Activated naive CD4-positive, alpha-beta T cell treated with anti-CD3 and anti-CD28 coated beads, Interleukin-2, amount 50 U/mL, for 72 hours (primary cell): ENCODE data around the gene MYBPH. TPM values are rescaled to one million over a fixed set of nuclear protein-coding genes. Genes with fewer than 3 reads are reported as not detected.
A peak's percentile ranks its signal among the peaks of the same experiment; 100 is the strongest.

ENCODE experiments used
- ATAC-seq, 2 donors: fragments of 150-1000 bp; cut with Tn5 transposase; 2 replicates each; pipeline ENCODE4 v1.10.0; 2021; ENCODE audit warnings: mild to moderate bottlenecking in 2 of 2, moderate library complexity in 2 of 2
- DNase-seq, 2 donors: peaks; one replicate each; pipeline ENCODE4 v3.0.0; 2021 to 2022; ENCODE audit warnings: low spot score in 2 of 2
- H3K27ac Mint-ChIP-seq, 2 donors: one replicate each; pipeline ENCODE4 v1.8.0; 2022; ENCODE audit warnings: mild to moderate bottlenecking in 2 of 2, mixed read lengths in 2 of 2
- H3K36me3 Mint-ChIP-seq, 2 donors: one replicate each; pipeline ENCODE4 v1.8.0; 2022; ENCODE audit warnings: mixed read lengths in 2 of 2
- H3K9me3 Mint-ChIP-seq, 2 donors: one replicate each; pipeline ENCODE4 v1.8.0; 2022; ENCODE audit warnings: mixed read lengths in 2 of 2
- total RNA-seq, 2 donors: library from RNA; stranded (reverse); gene quantifications; one replicate each; pipeline ENCODE4 v1.2.3, GENCODE V29; 2022

The MYBPH gene
- total RNA-seq, 2 donors from 2014 or later, result not detected

DNA sequence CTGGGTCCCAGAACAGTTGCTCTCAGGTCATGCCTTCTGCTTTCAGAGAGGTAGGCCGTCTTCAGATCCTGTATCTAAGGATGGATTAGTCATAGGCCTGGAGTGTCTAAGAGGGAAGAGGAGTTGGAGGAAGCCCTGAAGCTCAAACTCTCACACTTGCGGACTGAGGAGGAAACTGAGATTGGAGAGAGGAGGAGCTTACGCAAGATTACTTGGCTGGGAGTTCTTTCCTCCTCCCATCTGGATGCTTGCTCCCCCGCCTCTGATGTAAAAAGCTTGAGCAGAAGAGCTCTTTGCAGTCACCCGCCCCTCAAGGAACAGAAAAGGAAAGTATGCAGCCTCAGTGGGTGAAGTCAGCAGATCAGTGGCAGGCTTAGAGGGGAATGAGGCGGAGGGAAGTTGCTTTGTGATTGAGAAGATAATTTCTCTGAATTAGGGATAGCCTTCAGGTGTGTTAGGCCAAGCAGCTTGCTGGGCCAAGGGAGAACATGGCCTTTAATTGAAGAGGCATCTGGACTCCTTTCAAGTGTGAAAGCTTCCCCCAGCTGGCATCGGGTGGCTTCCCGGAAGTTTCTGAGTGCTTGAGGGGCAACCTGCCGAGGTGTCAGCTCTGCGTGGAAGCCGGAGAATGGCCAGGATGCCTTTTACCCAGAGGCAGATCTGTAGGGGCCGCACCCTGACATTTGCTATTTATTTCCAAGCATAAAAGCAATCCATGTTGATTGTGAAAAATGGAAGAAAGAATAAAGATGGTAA, 41.5 kb downstream of the MYBPH start:
- no peak for ATAC-seq
- Mint-ChIP-seq H3K9me3 (no peaks in the 10 kb centered on the region), H3K36me3 (no peaks in the 10 kb centered on the region), H3K27ac (no peak overlapping the region)
- peak in 1 of 2 donors; percentile 48 for DNase-seq

DNA sequence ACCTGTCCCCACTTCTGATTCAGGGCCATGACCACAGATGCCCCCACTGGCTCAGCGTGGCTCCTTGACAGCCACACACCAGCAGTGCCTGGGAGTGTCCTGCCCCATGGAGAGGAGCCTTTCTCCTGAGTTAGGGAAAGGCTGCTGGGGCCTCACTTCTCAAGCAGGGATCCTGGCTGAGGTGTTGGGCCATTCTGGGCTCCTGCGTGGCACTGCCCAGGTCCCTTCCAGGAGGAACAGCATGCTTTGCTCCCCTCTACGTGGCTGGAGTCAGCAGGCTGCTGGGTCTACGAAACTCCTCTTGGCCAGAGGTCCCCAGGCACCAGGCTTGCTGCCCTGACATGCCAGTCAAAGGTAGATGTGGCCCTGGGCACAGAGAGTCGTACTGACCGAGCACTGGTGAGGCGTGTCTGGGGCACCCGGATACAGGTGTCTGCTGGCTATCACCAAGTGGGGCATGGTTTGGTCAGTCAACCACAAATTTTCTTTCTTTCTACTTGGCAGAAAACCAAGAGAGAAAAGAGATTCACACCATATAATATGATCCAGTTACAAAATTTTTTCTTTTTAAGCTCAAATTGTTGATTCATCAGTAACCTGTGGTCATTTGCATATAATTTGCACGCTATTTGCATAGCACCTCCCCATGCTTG, 44.0 kb downstream of the MYBPH start:
- no peaks in the 10 kb centered on the region for H3K9me3 Mint-ChIP-seq
- no peak overlapping the region for H3K27ac Mint-ChIP-seq
- peak in 1 of 2 donors; percentile 9 for DNase-seq
- ATAC-seq, result no peak
- no peaks in the 10 kb centered on the region for H3K36me3 Mint-ChIP-seq

DNA sequence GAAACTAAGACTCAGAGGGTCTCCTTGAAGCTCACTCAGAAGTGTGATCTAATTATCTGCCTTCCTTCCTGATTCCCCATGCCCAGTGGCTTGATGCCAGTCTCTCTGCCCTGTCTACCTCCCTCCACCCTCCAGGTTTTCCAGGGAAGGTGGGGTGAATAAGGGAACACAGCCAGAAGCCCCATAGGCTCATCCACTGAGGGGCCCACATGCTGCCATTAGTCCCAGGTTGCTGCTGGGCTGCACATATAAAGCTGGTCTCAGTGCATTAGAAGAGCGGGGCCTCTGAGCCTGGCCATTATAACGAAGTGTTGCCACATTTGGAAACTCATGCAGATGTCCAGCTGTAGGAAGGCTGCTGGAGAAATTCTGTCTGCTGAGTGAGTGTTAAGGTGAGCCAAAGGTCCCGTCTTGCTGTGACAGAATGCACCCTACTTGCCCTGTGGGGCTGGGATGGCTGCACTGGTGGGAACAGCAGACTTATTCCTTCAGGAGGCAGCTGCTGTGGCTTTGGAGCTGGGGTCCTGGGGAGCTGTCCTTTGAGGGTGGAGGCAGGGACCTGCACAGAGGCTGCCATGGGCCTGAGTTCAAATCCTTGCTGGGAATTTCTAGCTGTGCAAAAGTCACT, 45.2 kb downstream of the MYBPH start:
- no peaks in the 10 kb centered on the region for H3K36me3 Mint-ChIP-seq
- peak in 1 of 2 donors; percentile 35 for DNase-seq
- no peak for ATAC-seq
- no peak overlapping the region for H3K27ac Mint-ChIP-seq
- no peaks in the 10 kb centered on the region for H3K9me3 Mint-ChIP-seq

GRCh38 chr1:203129501-203130231, 46.0 kb downstream of the MYBPH start:
- DNase-seq (peak in 1 of 2 donors; percentile 25), ATAC-seq (no peak)
- Mint-ChIP-seq H3K27ac (no peak overlapping the region), H3K36me3 (no peaks in the 10 kb centered on the region), H3K9me3 (no peaks in the 10 kb centered on the region)

DNA sequence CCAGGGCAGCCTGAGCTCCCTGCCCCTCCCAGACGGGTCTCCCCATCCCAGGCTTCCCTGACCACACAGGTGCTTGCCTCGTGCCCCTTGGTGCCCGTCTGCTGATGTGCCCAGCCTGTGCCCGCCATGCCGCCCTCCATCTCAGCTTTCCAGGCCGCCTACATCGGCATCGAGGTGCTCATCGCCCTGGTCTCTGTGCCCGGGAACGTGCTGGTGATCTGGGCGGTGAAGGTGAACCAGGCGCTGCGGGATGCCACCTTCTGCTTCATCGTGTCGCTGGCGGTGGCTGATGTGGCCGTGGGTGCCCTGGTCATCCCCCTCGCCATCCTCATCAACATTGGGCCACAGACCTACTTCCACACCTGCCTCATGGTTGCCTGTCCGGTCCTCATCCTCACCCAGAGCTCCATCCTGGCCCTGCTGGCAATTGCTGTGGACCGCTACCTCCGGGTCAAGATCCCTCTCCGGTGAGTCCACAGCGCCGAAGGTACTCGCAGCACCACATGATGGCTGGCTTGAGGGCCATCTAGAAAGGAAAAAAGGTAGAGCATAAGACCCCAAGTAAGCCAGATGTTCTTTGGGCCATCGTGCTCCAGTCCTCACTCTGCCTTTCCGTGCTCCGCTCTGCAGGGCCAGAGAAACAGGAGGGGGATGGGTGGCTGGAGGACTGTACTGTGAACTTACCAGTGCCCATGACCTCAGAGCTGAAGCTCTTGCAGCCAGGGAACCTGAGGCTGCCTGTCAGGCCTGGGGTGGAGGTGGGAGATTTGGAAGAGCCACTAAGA, 46.7 kb downstream of the MYBPH start:
- no peak for ATAC-seq
- Mint-ChIP-seq H3K36me3 (no peaks in the 10 kb centered on the region), H3K27ac (no peak overlapping the region), H3K9me3 (no peaks in the 10 kb centered on the region)
- DNase-seq, result peak in 1 of 2 donors; percentile 45

DNA sequence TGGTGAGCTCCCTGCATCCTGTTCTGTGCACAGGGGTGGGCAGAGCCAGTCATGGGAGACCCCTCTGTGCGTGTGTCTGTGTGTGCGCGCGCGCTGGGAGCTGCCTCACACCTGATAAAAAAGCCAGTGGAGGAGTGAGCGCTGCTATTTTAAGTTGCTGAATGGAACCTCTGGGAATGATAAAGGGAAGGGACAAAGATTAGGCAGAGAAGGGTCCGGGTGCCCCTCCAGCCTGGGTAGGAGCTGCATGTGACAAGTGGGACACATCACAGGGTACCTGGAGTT, 47.3 kb downstream of the MYBPH start:
- no peak for ATAC-seq
- Mint-ChIP-seq H3K36me3 (no peaks in the 10 kb centered on the region), H3K27ac (no peak overlapping the region), H3K9me3 (no peaks in the 10 kb centered on the region)
- DNase-seq, result peak in 1 of 2 donors; percentile 4

- Mint-ChIP-seq H3K27ac (no peak within 1 kb of the TSS), H3K9me3 (no peaks in the 10 kb centered on the region), H3K36me3 (no peaks in the 10 kb centered on the region)
- ATAC-seq, result peak in 1 of 2 donors; percentile 65
- peak in 1 of 2 donors; percentile 34 for DNase-seq
Measured at GRCh38 chr1:203127666-203128430, 47.8 kb downstream of the MYBPH start, which contains the start of gene ADORA1. TSS of gene ADORA1 (plus strand) at chr1:203127726. CDS start at chr1:203128842, 1,116 bp downstream.

- H3K36me3 Mint-ChIP-seq, result no peaks in the 10 kb centered on the region
- DNase-seq, result peak in 1 of 2 donors; percentile 3
- H3K9me3 Mint-ChIP-seq, result no peaks in the 10 kb centered on the region
- no peak overlapping the region for H3K27ac Mint-ChIP-seq
- no peak for ATAC-seq
Measured at GRCh38 chr1:203126866-203127665, 48.6 kb downstream of the MYBPH start.

DNA sequence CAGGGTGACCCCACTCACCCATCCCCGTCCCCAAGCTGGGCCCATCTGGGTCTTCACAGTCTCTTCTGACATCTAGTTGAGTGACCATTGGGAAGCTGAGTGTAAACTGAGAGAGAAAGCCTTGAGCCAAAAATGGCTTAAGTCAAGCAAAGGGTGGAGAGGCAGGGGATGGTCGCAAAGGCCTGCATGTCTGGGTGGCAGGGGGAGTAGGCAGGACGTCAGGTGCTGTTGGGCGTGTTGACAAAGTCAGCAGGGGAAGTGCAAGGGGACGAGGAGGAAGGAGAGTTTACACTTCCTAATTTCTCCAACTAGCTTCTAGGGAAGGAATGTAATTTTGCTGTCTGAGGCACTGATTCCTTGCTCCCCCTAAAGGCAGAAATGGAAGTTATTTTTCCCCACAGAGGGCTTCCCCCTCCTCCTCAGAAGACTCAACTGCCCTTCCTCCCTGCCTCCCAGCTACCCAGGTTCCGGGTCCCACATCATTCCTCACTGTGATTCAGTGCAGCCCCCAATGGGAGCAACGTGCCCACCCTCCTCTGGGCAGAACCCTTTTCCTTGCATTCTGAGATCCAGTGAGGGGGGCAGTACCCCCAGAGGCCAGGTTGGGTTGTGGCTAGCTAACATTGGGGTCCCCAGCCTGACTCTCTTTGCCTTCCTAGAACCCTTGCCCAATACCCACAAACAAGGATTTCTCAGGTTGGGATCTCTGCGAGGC, 49.3 kb downstream of the MYBPH start:
- ATAC-seq, result no peak
- no peaks in the 10 kb centered on the region for H3K9me3 Mint-ChIP-seq
- H3K36me3 Mint-ChIP-seq, result no peaks in the 10 kb centered on the region
- H3K27ac Mint-ChIP-seq, result no peak overlapping the region
- DNase-seq, result peak in 1 of 2 donors; percentile 35

DNA sequence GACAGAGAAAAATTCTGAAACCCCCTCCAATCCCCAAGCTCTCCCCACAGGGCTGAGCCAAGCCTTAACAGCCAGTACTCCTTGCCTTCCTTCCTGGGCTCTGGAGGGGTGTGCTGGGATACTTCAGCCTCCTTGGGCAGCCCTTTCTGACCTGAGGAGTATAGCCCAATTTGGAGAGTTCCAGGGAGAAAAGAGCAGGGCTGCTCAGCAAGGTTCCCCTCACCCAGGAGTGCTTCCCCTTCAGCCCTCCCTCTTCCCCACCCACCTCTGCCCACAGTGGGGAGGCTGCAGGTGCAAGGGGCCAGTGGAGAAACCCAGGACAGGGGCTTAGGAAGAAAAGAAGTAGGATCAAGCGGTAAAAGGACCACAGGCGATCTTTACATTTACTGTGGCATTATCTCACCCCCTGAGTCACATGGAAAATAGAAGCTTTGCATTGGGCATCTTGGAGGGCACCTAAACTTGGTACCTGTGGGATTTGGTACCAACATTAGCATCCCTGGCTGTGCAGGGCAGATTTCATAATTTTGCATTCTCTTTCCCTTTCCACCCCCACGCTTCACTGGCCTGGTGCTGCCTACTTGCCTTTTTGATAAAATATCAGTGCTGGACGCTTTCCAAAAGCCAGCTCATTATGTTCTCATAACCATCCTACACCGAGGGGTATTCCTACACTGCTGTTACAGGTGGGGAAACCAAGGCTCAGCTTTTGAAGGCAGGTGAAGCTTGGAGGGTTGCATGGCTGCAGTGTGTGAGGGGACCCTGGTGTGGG, 50.9 kb downstream of the MYBPH start:
- DNase-seq (peak in 1 of 2 donors; percentile 16), ATAC-seq (no peak)
- no peak overlapping the region for H3K27ac Mint-ChIP-seq
- H3K36me3 Mint-ChIP-seq, result no peaks in the 10 kb centered on the region
- no peaks in the 10 kb centered on the region for H3K9me3 Mint-ChIP-seq

DNA sequence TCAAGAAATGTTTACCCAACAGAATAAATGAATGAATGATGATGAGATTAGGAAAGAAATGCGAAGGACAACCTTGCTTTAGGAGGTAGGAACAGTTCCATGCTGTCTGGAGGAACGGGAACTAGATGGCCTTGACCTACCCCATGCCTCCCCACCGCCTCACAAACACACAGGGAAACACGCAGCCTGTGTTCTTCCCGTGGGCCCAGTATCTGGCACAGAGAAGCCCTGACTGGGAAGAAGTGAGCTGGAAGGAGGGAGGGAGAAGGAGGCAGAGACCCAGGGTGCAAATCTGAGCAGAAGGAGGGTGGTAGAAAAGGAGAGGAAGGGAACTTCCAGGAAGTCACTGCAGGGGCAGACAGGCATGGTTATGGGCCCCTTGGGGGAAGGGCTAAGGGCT, 51.6 kb downstream of the MYBPH start:
- ATAC-seq (no peak), DNase-seq (peak in 1 of 2 donors; percentile 14)
- H3K36me3 Mint-ChIP-seq, result no peaks in the 10 kb centered on the region
- no peaks in the 10 kb centered on the region for H3K9me3 Mint-ChIP-seq
- H3K27ac Mint-ChIP-seq, result no peak overlapping the region

DNA sequence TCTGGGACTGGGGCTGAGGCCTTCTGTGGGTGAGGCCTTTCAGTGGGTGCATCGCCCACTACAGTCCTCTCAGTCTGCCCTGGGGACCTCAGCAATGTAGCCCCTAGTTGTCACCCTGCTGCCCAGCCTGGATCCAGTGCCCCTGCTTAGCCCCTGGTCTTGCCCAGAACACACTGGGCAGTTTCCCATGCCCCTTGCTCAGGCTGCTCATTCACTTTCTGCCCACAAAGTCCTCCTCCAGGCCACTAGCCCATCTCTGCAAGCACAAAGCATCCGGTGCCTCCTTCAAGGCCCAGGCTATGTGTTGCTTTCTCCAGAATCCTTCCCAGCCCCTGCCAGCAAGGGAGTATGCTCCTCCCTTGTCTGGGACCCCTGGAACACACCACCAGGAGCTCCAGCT, 53.5 kb downstream of the MYBPH start:
- no peak overlapping the region for H3K27ac Mint-ChIP-seq
- ATAC-seq, result no peak
- H3K36me3 Mint-ChIP-seq, result no peaks in the 10 kb centered on the region
- peak in 1 of 2 donors; percentile 39 for DNase-seq
- no peaks in the 10 kb centered on the region for H3K9me3 Mint-ChIP-seq

DNA sequence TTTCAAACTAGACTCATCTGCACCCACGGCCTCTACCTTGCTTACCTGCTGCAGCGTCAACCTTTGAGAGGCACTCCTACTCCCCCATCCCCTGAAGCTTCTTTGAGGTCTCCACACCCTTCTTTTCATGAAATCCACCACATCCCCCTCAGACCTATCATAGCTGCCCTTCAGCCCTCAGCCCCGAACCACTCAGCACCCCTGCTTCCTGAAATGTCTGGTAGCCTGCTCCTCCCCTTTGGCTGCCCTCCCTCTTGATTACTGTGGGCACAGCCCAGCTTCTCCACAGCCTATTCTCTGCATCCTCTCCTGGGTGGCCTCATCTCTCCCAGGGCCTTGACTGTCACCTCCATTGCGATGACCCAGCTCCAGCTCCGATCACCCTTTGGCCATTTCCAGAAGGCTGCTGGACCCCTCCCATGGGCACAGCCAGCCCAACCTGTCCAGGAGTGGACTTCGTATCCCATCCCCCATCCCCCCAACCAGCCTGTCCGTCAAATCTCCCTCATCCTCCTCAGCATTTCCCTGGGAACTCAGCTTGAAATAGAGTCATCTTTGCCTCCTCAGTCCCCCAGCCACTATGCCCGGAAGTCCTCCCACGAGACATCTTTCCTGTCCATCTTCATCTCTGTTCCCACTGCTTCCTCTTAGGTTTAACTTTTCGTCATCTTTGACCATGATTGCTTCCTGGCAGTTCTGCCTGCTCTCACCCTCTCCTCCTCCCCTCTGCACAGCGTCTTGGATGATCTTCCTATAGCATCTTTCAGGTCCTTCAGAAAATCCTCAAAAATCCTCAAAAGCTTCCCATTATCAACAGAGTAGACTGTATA, 54.2 kb downstream of the MYBPH start:
- peak in 1 of 2 donors; percentile 21 for DNase-seq
- Mint-ChIP-seq H3K27ac (no peak overlapping the region), H3K9me3 (no peaks in the 10 kb centered on the region), H3K36me3 (no peaks in the 10 kb centered on the region)
- ATAC-seq, result no peak
